Heart right ventricle (tissue), 16 donors: ENCODE measurements around the gene NEDD4. TPM values are rescaled to one million over a fixed set of nuclear protein-coding genes. Genes with fewer than 3 reads are reported as not detected.

Source experiments
- ATAC-seq, 8 donors: fragments of 200-7000 bp; cut with Tn5 transposase; one replicate each; pipeline ENCODE4 v1.9.1; 2020; ENCODE audit warnings: mild to moderate bottlenecking in 8 of 8, moderate library complexity in 8 of 8, moderate number of reproducible peaks in 1 of 8
- DNase-seq, 2 donors: peaks; one replicate each; pipeline ENCODE4 v3.0.0-alpha.2; 2020
- H3K27ac ChIP-seq, 10 donors: fragments of 200-600 bp; sonication (generic) in 2 of 10; one replicate each; pipeline versions ENCODE4 v1.5.0 to v1.8.0; 2020 to 2022; ENCODE audit warnings: mild to moderate bottlenecking in 3 of 10
- H3K27me3 ChIP-seq, 7 donors: fragments of 200-600 bp; one replicate each; pipeline ENCODE4 v1.8.0; 2021 to 2022; ENCODE audit warnings: mild to moderate bottlenecking in 2 of 7
- H3K36me3 ChIP-seq, 9 donors: fragments of 200-600 bp; sonication (generic) in 1 of 9; one replicate each; pipeline versions ENCODE4 v1.5.0 to v1.8.0; 2020 to 2022; ENCODE audit warnings: mild to moderate bottlenecking in 2 of 9
- H3K4me1 ChIP-seq, 9 donors: fragments of 200-600 bp; sonication (generic) in 1 of 9; one replicate each; pipeline versions ENCODE4 v1.5.0 to v1.8.0; 2020 to 2022; ENCODE audit warnings: mild to moderate bottlenecking in 4 of 9
- H3K4me3 ChIP-seq, 10 donors: fragments of 200-600 bp; sonication (generic) in 2 of 10; one replicate each; pipeline versions ENCODE4 v1.5.0 to v1.8.0; 2020 to 2022; ENCODE audit warnings: mild to moderate bottlenecking in 7 of 10, moderate library complexity in 2 of 10
- H3K9me3 ChIP-seq, 11 donors: fragments of 200-600 bp in 10 of 11; sonication (generic) in 2 of 11; one replicate each; pipeline versions ENCODE4 v1.5.0 to v1.8.0; 2013 to 2022; ENCODE audit warnings: mild to moderate bottlenecking in 2 of 11, control low read depth in 1 of 11, moderate library complexity in 1 of 11
- CTCF ChIP-seq, 9 donors: fragments of 200-600 bp; sonication (generic) in 2 of 9; IDR thresholded peaks; one replicate each; pipeline versions ENCODE4 v1.5.0 to v1.8.0; 2021 to 2022; ENCODE audit warnings: antibody characterized with exemption in 9 of 9, mild to moderate bottlenecking in 5 of 9, moderate library complexity in 1 of 9
- WGBS, 2 donors: extraction: QIAGEN DNeasy Blood & Tissue Kit; methylation state at CpG; one replicate each; pipeline ENCODE4 v1.1.7; 2013; ENCODE audit warnings: inconsistent platforms in 1 of 2; 5-methylcytosine and 5-hydroxymethylcytosine counted together
- intact Hi-C, 10 donors: fragments of 100-400 bp; cut with DNase I; formaldehyde crosslinking; loops; one replicate each; pipeline versions ENCODE4 v1.11.1 to v1.14.2; 2022
- polyA plus RNA-seq, 2 donors: library from polyadenylated mRNA; stranded (reverse); fragments of 200-250 nt; gene quantifications; one replicate each; pipeline ENCODE4 v1.2.3, GENCODE V29; 2013
- total RNA-seq, 10 donors: library from RNA; stranded (reverse); fragmentation: NEBNext Ultra II Directional in 3 of 10; extraction: Animal tissue kit (Norgen Biotek cat#: 25700) in 3 of 10; gene quantifications; one replicate each; pipeline versions ENCODE4 v1.2.1 to v1.2.4, GENCODE V29; 2021 to 2023
- donor health status: Arrhythmogenic right ventricular cardiomyopathy.
- donor health status: ischemic (EF 13 %, LVEDD 7.1; RV severe dilation, severe dysfunction).
- donor health status: healthy with polysubstance abuse.
- donor health status: DM: no; HTN: yes; CAD: no.
- donor health status: DM: no; HTN: no; CAD: no.
- donor health status: ischemic (EF 25% LVEDD 6.9; RV normal size, moderate dysfunction).
- donor health status: ischemic (EF 25% LVEDD 5.7; RV mildly dilated, moderate dysfunction).
- donor health status: healthy.
- donor health status: DM: yes; HTN: yes; CAD: no.
- donor health status: Ischemic cardiomyopathy.
- donor health status: ischemic (EF 35%, LVEDD 5.7; RV mildly dilated, moderate dysfunction).
- donor health status: nonischemic (EF 11% LVEDD 7.7; RV severe dilation, severe dysfunction).
- donor health status: DM: yes; HTN: yes; CAD: no.
- donor health status: PGD.
- donor health status: ischemic (EF 29% LVEDD 5.4; RV normal size, mild dysfunction).
- donor health status: nonischemic (EF 23%, LVEDD 6.1; RV moderate dilation, normal function).

The NEDD4 gene
- total and polyA plus RNA-seq, 12 donors = 3.5 to 11.5 (median 8.7) TPM

DNA sequence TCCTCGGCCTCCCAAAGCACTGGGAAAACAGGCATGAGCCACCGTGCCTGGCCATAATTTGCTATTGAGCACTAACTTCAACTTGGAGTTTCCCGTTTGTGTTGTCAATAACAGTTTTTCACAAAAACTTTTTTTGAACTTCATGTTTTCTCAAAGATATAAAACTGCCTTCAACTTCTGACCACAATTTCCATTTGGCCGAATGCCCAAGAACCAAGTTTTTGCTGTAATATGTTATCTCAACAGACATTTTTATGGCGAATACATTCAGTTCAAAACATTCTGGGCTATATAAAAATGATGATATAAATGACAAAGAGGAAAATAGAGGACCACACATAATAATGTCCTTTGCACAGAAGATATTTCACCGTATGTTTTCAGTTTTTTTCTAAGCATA lies 56.4 kb downstream of the NEDD4 start:
- Histone ChIP-seq H3K36me3 (peaks cover 0 to 7% (median 0%) of the 10 kb centered on the region in 9 donors), H3K27me3 (no peaks in the 10 kb centered on the region), H3K9me3 (peaks cover 0 to 23% (median 6%) of the 10 kb centered on the region in 11 donors), H3K4me3 (no peak overlapping the region), H3K27ac (no peak overlapping the region), H3K4me1 (peaks cover 0 to 7% (median 0%) of the 10 kb centered on the region in 9 donors)
- no peak for TF ChIP-seq CTCF (IDR thresholded peaks at IDR 0.05)
- DNase-seq = no peak
- ATAC-seq = no peak
- intact Hi-C loops = no loop called here
- WGBS, 2 donors = 59 to 72% methylated on average over 6 of the region's 6 CpGs

DNA sequence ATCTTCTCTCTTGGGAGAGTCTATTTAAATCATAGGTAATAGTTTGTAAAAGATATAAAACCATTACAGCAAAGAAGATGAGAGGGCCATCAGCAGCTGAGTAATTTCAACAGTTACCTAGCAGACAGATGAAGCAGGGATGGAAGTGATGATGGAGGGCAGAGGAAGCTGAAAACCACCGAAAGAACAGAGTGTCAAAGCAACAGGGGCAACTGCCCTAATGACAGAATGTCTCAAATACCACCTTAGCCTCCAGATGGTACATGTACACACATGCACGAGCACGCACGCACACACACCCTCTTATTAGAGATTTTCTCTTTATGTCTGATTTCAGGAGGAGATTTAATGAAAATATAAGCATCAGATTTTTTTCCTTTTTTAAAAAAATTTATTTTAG lies 64.5 kb downstream of the NEDD4 start:
- no peak overlapping the region for H3K27ac ChIP-seq
- WGBS, 2 donors = 86 to 93% methylated on average over 4 of the region's 4 CpGs
- intact Hi-C loops = no loop called here
- no peak for ATAC-seq
- peaks cover 0 to 12% (median 0%) of the 10 kb centered on the region in 11 donors for H3K9me3 ChIP-seq
- no peak for TF ChIP-seq CTCF (IDR thresholded peaks at IDR 0.05)
- no peaks in the 10 kb centered on the region for H3K4me1 ChIP-seq
- no peak overlapping the region for H3K4me3 ChIP-seq
- peaks cover 0 to 8% (median 0%) of the 10 kb centered on the region in 9 donors for H3K36me3 ChIP-seq
- no peaks in the 10 kb centered on the region for H3K27me3 ChIP-seq
- DNase-seq = no peak

DNA sequence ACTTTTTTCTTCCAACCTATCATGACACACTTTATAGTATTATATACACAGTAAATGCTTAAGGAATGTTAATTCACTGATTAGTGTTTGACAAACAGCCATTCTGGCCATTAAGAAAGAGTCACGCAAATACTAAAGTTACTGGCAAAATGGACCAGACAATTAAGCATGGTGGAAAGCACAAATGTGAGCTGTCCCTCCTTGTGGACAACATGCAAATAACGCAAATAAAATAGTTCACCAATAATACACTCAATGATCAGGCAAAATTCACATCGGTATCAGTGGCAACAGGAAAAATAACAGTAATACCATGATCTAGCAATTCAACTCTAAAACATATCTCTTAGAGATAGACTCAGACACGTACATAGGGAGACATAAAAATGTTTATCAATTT lies 71.7 kb downstream of the NEDD4 start:
- no peak for TF ChIP-seq CTCF (IDR thresholded peaks at IDR 0.05)
- WGBS, 2 donors = 98% methylated on average over 4 of the region's 4 CpGs
- no peak for DNase-seq
- intact Hi-C loops = no loop called here
- Histone ChIP-seq H3K36me3 (peaks cover 0 to 11% (median 0%) of the 10 kb centered on the region in 9 donors), H3K4me3 (no peak overlapping the region), H3K4me1 (peaks cover 0 to 11% (median 0%) of the 10 kb centered on the region in 9 donors), H3K27me3 (no peaks in the 10 kb centered on the region), H3K27ac (no peak overlapping the region), H3K9me3 (no peaks in the 10 kb centered on the region)
- no peak for ATAC-seq

DNA sequence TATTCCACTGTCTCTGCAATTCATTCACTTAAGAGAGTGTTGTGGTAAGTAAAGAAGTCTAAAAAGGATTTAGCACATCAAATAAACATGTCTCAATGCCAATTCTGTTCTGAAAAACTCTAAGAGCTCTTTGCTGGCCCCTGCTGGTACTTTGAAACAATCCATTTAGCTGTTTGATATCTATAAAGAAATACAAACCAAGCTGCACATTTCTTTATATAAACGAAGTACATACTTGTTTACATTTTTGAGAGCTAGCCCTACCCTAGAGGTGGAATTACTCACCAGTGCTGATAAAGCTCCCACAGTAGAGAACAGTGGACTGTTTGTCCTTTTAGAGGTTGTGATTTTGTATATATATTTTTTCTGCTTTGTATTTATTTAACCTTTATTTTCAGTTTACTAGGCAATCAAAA lies 75.5 kb downstream of the NEDD4 start:
- Histone ChIP-seq H3K4me3 (no peak overlapping the region), H3K27me3 (no peaks in the 10 kb centered on the region), H3K27ac (no peak overlapping the region), H3K36me3 (peaks cover 0 to 7% (median 0%) of the 10 kb centered on the region in 9 donors), H3K4me1 (peaks cover 0 to 11% (median 3%) of the 10 kb centered on the region in 9 donors), H3K9me3 (no peaks in the 10 kb centered on the region)
- 0% methylated on average over 1 of the region's 1 CpG for WGBS, 2 donors
- peak in 8 of 9 donors; percentile 33 to 72 (median 58) for TF ChIP-seq CTCF (IDR thresholded peaks at IDR 0.05)
- intact Hi-C loops = loop anchor here in 1 of 10 donors (10.0 kb wide), 1 partner anchor 77 kb away; the partner anchor contains the start of gene NEDD4
- peak in 2 of 8 donors; percentile 34 to 44 for ATAC-seq
- peak in 1 of 2 donors; percentile 13 for DNase-seq
